Stimulated activated CD8-positive, alpha-beta memory T cell treated with anti-CD3 and anti-CD28 coated beads, Interleukin-15, amount 100 ng/mL, for 1 hour (primary cell): ENCODE data around the gene AMOTL1.
"Not testable (repeated sequence)": the region's sequence is repeated elsewhere in the genome, so short reads cannot be mapped to it uniquely, and the experiment has no call there.

Experiments
- DNase-seq: peaks from one replicate; pipeline ENCODE4 v3.0.0-alpha.2; 2020; ENCODE audit warnings: low read depth

AMOTL1 gene

DNA sequence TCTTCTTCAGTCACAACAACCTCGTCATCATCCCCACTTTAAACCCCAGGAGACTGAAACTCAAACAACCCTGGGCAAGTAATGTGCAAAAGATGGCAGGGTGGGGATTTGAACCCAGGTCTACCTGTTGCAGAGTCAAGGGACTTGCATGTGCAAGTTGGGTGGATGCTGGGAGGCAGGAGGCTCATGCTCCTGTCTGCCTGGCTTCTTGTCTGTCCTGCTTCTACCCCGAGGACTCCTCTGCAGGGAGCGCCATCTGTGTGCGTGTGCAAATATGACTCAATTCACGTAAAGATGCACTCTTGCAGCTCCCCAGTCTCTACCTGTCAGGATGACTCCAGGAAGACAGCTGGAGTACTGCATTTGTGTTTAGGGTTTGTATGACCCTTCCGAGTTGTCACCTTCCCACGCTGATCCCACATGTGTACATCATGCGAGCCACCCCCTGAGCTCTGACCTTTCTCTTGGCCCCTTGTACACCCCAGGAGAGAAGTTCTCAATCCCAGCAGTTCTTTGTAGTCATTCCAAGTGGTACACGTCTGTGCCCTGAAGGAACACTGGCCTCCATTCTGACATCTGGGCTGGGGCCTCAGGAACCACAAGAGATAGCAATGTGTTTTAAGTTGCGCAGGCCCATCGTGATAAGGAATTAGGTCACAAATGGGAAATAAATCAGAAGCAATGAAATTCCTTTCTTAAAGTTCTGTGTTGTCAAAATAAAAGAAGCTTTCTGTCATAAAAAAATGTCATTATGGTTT is 109.5 kb downstream of the AMOTL1 start:
- DNase-seq = no peak

DNA sequence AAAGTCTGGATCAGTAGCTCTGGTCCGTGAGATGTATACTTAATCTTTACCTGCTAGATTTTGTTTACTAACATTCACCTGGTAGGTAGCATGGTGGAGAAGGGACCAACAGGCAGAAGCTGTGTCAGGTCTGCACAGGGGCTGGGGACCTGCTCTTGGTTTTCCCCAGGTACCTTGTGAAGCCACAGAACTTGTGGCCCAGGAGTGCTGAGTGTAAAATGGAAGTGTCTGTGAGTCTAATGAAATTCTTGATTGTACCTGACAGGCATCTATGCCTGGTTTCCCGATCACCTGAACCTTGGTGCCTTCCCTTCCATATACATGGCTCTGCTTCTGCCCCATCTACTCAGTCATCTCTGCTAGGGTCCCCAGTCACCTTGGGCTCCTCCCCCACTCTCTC is 110.8 kb downstream of the AMOTL1 start:
- no peak for DNase-seq

DNA sequence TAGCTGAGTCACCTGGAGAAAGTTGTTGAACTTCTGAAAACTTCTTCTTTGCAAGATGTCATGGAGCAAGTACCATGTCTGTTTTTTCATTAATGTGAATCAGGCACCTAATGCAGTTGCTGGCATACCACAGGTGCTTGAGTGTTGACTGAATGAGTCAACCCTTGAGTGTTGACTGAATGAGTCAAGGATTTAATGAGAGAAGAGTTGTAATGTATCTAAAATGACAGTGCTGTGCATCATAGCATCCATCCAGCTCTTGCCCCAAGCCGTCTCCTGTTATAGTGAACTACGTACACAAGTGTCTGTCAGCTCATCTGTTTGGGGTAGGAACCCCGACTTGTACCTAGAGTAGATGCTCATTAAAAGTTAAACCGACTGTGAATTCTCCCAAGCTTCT is 112.1 kb downstream of the AMOTL1 start:
- no peak for DNase-seq

DNA sequence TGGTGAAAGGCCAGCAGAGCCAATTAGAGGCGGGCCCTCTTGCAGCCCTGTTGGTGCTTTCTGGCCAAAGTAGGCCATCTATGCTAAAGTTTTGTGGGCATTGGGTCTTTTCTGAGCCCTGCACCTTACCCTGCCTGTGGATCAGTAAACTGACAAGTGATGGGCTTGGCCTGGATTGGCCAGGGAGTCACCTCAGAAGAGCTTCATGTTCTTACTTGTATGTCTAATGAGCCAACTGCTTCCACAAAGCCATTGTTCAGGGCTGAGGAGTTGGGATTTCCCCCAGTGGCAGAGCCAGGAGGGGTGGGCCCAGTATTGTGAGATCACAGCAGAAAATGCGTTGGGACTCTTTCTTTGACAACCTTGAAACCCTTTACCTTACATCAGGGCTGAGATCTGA is 114.8 kb downstream of the AMOTL1 start:
- no peak for DNase-seq

DNA sequence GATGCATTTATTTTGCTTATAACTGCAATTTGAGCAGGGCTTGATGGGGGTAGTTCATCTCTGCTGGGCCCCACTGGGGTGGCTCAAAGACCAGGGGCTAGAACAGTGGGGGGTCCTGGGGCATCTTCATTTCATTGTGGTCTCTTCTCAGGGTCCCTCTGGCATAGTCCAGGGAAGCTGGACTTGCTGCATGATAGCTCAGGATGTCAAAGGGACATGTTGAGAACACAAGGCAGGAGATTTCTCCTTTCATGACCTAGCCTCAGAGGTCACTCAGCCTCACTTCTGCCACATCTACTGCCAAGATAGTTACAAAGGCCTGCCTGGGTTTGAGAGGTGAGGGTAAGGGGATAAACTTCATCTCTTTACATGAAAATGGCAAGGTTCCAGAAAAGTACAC is 115.7 kb downstream of the AMOTL1 start:
- DNase-seq = no peak

DNA sequence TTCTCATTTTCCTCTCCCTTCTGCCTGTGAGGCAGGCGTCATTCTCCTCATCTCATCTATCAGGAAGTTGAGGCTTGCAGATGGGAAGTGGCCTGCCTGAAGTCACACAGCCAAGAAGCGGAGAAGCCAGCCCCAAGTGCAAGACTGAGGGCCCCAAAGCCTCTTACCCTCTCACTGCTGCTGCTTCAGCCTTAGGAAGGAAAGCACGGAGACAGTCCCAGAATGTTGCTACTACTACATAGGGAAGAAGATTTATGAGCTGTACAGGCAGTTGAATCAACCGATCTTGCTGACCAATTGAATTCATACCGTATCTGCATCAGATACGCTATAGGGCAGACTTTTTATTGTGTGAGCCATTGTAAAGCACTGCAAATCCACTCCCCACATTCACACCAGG is 116.2 kb downstream of the AMOTL1 start:
- DNase-seq = no peak

DNA sequence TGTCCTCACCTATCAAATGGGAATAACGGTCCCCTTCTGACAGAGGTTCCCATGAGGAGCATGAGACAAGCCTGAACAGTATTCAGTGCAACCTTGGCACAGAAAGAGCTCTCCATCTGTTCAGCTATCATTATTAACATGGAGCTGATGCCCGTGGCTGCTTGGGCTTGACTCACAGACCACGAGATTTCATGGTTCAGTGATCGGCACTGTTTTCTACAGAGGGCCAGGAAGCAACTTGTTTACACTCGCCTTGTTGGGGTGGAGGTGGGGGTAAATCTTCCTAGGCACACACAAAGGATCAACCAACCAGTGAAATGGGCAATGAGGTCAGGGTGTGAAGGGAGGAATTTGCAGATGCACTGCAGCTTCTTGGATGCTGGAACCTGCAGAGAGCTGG is 117.0 kb downstream of the AMOTL1 start:
- no peak for DNase-seq

DNA sequence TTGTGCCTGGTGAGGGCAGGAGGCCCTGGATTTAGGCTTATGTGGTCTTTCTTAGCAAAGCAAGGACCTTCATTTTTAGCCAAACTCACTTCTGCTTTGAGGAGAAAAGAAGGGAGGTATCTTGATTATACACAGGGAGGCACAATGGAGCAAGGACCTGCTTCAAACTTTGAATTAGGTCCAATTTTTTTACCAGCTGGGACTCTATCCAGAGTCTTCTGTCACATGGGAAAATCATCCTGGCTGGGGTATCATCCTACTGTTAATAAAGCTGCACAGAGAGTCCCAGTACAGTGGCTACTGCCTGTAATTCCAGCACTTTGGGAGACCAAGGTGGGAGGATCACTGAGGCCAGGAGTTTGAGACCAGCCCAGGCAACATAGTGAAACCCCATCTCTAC is 117.4 kb downstream of the AMOTL1 start:
- no peak for DNase-seq

DNA sequence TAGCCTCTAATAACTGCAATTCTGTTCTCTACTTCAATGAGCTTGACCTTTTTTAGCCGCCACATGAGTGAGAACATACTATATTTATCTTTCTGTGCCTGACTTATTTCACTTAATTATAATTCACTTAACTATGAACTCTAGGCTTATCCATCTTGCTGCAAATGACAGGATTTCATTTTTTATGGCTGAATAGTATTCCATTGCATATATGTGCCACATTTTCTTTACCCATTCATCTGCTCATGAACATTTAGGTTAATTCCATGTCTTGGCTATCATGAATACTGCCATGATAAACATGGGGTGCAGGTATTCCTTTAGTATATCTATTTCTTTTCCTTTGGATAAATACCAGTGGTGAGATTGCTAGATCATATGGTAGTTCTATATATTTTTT is 120.0 kb downstream of the AMOTL1 start:
- no peak for DNase-seq

DNA sequence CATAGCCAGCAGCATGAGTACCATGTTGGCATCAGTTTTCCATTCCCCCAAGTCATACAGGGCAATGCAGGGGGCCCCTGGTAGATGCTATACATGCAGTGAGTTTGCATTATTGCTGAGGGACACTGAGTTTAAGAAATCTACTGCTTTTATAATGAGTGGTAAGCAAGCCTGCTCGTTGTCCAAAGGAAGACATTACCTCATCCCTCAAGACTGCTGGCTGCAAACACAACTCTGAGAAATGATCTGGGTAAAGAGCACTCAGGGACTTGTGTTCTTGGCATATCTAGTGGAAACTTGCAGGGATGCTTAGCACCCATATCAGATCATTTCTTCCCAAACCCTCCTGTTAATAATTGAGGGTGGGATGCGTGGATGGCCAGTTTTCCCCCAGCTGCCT is 127.3 kb downstream of the AMOTL1 start:
- no peak for DNase-seq

DNA sequence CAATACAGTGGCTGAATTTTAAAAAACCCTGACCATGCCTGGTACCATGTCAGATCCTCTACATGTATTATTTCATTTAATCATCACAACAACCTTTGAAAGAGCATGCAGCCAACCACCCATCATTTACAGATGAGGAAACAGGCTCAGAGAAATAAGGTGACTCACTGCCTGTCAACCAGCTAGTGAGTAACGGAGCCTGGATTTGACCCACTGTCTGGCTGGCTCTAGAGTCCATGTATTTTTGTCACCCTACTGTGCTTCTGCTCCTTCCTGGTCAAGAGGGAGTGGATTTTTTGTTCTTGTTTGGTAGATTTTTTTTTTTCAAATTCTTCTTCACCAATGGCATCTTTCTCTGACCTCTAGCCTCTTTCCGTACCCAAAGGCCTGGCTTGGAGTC is 127.8 kb downstream of the AMOTL1 start:
- no peak for DNase-seq

DNA sequence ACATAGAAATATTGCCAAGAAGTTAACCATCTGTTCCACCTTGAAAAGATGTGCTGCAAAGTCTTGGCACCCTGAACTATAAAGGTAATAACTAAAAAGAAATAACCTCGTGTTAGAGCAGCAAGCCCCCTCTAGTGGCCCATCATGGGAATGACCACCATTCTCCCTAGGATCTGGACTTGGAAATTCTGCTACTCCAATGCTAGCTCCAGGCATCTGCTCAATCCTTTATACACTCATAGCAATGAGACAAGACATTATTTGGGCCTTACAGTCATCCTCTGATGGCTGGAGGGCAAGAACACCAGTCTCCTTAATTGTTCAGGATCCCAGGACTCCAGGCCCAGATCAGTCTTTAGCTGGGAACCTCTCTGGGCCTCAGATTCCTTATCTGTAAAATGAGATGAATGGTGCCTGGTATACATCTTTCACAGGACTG is 129.2 kb downstream of the AMOTL1 start:
- DNase-seq = no peak

DNA sequence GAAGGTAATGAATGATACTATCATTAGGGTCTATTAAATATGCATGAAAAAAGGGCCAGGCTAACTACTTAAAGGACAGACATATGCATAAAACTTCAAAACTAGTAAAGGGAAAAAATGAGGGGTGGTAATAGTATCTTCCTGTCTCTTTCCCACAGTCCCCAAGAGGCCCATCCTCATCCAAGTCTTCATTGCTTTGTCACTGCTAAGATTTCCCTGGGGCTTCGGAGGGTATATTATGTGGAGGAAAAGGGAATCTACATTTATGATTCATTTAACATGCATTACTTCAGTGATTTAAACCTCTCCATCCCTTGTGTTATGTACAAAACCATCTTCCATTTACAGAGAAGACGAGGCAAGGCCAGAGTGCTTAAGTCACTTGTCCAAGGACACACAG is 139.1 kb downstream of the AMOTL1 start:
- DNase-seq = no peak

DNA sequence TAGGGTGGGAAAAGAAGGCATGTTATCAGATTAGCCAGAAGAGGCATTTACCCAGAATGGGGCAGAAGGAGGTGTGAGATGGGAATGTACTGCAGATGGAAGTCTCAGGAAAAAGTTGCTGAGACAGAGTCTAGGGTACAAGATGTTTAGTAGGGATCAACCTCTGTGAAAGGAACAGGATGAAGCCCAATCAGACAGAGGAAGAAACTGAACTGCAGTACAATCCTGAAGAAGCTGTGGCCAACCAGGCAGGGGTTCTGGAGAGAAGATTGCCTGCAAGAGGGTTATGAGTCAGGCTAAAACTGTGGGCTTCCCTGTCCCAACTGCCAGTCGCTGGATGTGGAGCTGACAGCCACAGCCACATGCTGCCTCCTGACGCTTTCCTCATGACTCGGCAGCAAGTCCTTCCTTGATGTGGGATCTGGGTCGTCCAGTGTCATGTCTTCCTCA is 141.2 kb downstream of the AMOTL1 start:
- DNase-seq = no peak

DNA sequence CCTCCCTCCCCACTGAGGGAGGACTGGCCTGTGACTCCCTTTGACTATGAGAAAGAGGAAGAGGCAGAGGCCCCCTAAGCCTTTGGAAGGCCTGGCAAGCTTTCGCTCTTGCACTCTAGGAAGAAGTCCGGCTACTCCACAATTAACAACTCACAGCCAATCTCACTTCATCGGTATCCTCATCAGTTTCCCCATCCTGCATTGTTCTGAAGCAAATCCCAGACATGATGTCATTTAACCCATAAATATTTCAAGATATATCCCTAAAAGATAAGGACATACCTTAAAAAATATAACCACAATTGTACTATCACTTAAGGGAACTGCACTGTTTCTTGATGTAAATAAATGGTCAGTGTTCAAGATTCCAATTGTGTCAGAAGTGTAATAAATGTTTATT is 142.1 kb downstream of the AMOTL1 start:
- no peak for DNase-seq

DNA sequence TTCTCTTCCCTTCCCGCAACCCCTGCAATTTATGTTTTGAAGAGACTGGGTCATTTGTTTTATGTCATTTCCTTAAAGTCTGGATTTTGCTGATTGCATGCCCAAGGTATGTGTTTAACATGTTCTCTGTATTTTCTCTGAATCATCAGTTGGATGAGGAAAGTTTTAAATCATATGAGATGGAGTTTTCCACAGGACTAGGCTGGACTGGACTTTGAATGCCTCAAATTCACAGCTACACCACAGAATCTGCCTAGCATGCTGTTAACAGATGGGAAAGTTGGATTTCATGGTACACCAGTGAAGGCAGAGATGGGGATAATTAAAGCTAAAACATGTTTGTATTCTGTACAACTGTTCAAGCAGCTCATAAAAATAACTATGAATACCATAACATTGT is 142.6 kb downstream of the AMOTL1 start:
- no peak for DNase-seq

DNA sequence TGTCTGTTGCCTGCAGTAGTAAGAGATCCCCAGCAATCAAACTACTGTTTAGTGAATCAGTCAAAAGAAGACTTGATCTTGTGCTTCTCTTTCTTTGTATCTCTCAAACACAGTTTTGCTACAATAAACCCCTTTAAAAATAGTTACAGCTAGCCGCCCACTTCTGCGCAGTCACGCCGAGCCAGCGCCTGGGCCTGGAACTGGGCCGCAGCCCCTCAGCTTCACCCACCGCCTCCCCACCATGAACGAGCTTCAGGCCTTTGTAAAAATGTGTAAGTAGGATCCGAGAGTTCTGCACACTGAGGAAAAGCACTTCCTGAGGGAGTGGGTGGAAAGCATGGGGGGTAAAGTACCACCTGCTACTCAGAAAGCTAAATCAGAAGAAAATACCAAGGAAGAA is 144.7 kb downstream of the AMOTL1 start:
- no peak for DNase-seq

DNA sequence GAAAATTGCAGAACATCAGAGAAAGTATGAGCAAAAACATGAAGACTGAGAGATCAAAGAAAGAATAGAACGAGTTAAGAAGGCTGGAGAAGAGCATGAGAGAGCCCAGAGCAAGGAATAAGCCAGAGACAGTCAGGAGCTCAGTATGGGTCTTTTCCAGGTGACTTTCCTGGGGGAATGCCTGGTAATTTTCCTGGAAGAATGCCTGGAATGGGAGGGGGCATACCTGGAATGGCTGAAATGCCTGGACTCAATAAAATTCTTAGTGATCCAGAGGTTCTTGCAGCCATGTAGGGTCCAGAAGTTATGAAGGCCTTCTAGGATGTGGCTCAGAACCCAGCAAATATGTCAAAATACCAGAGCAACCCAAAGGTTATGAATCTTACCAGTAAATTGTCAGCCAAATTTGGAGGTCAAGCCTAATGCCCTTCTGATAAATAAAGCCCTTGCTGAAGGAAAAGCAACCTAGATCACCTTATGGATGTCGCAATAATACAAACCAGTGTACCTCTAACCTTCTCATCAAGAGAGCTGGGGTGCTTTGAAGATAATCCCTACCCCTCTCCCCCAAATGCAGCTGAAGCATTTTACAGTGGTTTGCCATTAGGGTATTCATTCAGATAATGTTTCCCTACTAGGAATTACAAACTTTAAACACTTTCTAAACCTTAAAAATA is 145.7 kb downstream of the AMOTL1 start:
- not testable (repeated sequence) for DNase-seq

DNA sequence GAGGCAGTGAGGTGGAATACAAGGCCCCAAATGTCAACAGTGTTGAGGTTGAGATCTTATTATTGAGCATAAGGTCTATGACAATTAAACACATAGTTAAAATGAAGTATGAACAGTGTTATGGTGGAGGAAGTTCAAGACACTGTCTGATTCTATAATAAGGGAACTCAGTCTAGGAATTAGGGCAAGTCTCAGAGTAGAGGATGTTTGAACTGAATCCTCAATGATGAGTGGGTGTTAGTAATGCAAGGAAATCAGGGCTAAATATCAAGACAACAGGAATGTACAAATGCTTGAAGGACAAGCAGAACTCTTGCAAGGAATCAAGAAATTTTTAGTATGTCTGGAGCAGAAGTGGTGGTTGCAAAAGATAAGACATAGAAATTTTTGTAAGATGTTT is 152.2 kb downstream of the AMOTL1 start:
- DNase-seq = no peak

DNA sequence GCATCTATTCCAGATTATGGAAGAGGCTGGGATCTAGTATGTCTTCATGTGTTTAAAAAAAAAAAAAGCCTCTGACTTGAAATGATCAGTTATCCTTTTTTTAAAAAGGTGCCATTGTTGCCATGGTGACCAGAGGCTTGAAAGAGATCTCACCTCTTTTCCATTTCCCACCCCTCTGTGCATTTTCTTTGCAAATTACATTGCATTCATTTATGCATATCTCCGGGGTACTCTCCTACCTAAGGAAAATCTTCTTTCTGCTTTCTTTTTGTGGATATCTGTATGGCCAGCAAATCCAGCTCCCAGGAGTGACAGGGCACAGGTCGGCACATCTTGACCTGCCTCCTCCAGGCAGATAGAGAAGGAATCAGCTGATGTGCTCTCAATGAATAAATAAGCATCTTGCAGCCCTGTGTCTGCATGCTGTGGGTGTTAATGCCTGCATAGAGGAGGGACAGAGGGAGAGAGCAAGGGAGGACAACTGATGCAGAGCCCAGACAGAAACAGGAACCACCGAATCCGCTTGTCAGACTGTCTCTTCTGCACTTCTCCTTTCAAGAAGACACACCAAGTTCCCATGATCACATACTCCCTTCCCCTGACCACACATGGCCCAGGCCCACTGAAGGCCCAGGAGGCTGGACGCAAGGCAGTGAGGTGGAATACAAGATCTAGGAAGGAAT is 154.3 kb downstream of the AMOTL1 start:
- DNase-seq = no peak

DNA sequence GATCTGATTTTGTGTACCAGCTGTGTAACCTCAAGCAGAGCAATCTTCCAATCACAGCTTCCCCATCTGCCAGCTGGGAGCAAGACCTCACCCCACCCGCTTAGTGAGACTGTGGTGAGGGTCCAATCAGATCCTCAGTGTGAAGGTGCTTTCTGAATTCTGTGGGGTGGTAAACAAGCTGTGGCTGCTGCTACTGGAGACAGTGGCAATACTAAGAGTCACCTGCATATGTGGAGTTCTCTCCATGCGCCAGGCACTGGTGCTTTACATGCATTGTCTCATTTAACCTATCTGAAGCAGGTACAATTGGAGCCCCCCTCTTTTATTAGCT is 154.8 kb downstream of the AMOTL1 start:
- DNase-seq = no peak

DNA sequence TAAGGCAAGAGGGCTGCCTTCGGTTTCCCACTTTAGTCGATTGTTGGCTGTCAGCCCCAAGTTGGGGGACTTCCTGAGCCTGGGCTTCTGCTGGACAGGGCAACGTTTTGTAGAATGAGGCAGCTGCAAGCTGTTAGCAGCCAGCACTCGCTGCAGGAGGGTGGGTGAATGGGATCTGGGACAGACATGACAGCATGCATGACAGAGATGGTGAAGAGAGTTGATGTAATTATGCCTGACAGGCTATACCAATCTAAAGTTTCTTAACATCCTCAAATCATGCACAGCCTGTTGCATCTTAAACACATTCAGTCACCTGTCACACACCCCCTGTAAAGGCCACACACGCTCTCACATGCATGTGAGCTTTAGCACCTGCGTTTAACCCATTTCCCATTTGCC is 156.0 kb downstream of the AMOTL1 start:
- no peak for DNase-seq

DNA sequence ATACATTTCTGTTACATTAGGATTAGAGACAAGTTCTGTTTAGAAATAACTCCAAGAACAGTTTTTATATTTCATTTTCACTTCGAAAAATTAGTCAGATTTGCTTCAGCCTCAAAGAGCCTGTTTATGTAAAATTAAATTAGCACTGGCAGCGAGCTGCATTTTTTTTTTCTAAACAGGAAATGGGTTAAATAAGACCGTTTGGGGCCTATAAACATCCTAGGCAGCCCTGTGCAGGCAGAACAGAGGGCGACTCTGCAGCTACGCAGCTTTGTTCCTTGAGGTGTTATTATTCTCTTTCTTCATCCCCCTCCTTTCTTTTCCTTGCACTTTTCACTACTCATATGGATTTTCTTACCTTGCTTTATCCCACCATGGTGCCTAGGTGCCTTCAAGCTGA is 156.5 kb downstream of the AMOTL1 start:
- no peak for DNase-seq
